Measurements from ENCODE around the gene CASK.

CASK gene

DNA sequence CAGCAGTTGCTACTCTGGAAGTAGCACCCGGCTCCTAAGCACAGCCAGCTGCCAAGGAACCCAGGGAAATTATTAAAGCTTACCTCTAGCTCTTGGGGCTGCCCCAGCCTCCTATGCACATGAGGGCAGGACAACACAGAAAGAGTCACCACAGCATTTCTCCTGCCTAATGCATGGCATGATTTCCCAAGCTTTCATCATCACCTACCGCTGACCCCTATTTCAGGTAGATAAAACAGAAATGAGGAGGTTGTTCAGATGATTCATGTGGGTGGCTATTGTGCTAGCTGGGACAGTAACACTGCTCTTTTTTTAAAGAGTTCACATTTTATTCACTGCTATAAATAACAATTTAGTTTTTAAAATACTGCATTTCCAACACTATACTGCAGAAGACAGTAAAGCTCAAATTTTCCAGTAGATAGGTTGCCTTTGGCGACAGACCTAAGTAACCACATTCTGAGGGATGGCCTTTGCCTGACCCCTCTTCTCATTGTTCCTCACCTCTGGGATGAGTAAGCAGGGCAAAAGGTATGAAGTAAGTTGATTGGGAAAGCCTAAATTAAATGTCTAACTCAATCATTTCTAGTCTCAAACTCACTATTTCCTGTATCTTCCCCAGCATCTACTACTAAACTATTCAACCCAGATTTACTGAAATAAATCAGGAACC lies 16.7 kb downstream of the CASK start:
- DNase-seq: no peak

DNA sequence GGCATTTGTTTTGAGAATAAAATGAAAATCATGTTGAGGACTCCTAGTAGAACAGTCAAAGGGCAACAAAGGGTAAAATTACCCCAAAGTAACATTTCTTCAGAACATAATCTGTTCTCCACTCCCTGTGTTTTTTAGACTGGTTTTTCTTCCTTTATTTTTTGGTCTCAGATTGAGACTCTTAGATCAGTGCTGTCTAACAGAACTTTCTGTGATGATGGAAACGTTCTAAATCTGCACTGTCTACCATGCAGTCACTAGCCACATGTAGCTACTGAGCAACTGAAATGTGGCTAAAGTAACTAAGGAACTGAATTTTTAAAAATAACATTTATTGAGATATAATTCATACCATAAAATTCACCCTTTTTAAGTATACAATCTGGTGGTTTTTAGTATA lies 19.8 kb downstream of the CASK start:
- no peak for DNase-seq

GRCh38 chrX:41900321-41900720 lies 23.0 kb downstream of the CASK start:
- no peak for DNase-seq

GRCh38 chrX:41895826-41896225 lies 27.5 kb downstream of the CASK start:
- no peak for DNase-seq

- DNase-seq: no peak
These were observed 33.3 kb downstream of the CASK start for GRCh38 chrX:41890026-41890423.

GRCh38 chrX:41889317-41890025 lies 33.9 kb downstream of the CASK start:
- DNase-seq: no peak

- DNase-seq: no peak
These were observed 35.7 kb downstream of the CASK start for GRCh38 chrX:41887691-41888090.

- no peak for DNase-seq
These were observed 37.6 kb downstream of the CASK start for GRCh38 chrX:41885724-41886123.

DNA sequence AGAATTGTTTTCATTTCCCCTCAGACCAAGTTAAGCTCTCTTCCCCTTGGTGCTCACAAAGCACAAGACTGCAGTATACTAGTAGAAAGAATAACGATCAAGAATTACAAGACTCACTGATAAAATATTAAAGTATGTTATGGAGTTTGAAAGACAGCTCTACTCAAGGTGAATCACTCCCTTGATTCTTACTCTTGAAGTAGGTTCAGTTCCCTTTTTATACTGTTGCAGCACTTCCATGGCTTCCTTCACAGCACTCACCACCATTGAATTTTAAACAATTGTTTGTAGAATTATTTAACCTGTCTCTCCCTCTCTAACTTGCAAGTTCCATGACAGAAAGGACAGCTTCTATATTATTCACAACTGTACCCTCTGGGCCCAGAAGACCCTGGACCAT lies 42.2 kb downstream of the CASK start:
- no peak for DNase-seq

DNA sequence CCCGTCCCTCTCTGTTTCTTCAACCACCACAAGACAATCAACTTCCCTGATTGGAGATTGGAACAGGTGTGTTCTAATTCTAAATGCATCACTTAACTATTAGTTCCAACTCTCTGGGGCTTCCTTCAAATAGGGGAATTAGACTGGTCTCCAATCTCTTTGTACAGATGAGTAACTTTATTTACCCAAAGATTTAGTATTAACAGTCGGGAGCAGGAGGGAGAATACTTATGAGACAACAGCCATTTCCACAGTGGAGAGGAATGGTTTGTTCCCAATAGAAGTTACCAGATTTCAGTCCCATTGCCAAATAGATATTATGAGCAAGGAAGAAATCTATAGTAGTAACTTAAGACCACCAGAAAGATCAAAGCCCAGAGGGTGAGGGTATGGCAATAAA lies 46.2 kb downstream of the CASK start:
- DNase-seq: no peak

GRCh38 chrX:41875142-41875541 lies 48.2 kb downstream of the CASK start:
- no peak for DNase-seq

DNA sequence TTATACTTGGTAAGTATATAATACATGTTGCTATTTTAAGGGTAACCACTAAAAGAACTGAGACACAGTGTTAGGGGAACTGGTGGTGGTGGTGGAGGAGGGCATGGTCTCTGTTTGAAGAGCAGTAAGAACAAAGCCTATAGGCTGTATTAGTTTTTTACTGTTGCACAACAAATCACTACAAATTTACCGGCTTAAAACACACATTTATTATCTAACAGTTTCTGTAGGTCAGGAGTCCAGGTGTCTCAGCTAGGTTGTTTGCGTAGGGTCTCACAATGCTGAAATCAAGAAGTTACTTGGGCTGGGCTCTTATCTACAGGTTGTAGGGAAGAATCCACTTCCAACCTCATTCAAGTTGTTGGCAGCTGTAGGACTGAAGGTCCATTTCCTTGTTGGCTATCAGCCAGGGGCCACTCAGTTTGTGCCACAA lies 52.6 kb downstream of the CASK start:
- DNase-seq: no peak

DNA sequence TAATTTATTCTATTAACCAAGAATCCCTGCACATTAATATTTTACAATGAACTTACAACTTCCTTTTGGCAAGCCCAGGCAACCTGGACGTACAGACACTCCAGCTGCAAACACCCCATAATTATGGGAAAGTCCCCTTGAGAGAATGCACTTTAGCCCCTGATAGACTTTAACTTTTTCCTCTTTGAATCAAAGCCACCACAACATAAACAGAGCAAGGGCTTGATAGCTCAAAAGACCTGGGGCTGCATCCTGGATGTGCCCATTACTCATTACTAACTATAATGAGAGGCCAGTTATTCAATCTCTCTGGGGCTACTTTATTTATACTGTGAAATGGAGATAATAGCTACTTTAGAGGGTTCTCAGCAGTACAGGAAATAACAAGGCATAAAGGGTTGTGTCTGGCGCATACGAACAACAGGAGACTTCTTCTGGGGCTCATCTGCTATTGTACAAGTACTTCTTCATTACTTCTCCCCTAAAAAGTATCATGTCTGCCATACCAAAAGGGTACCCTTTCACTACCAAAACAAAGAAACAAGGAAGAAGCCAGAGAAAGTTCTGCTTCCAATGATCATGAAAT lies 54.9 kb downstream of the CASK start:
- no peak for DNase-seq

DNA sequence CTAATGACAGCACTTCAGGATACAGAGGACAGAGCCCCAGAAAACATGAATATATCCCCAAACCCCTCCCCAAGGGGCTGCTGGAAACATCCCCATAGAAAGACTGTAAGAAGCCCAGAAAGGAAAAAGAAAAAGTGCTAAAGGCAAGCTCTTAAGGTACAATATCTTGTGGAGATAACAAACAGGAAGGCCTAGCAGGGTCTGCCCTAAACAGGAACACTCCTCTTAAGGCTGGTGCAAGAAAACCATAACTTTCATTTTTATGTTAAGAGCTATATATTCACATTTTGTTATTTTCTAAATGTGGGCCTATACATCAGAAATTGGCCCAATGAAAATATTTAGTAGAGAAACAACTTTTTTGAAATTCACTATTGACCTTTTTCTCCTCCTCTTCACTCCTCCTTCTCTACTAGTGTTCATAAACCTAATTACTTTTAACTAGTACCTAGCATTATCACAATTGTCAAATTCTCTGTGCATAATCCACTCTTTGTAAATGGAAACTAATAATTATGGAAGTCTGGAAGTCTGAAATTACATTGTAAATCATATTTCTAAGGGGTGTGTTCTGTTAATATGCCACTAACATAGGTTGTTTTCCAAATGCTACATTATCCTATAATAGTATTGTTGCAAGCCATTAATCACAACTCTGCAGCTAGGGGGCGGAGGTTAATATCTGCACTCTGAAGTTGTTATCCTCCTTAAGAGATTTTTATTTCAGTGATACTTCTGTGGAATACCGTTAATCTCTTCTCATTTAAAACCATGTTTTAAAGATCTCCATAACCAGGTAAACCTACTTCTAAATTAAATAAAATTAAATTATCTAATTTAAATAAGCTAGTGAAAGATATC lies 59.8 kb downstream of the CASK start:
- DNase-seq: no peak

- no peak for DNase-seq
These were observed 60.7 kb downstream of the CASK start for GRCh38 chrX:41862562-41863184.

- DNase-seq: no peak
These were observed 65.1 kb downstream of the CASK start for GRCh38 chrX:41858161-41858775.

GRCh38 chrX:41857670-41858069 lies 65.7 kb downstream of the CASK start:
- no peak for DNase-seq

- no peak for DNase-seq
These were observed 76.6 kb downstream of the CASK start for GRCh38 chrX:41846714-41847113.

DNA sequence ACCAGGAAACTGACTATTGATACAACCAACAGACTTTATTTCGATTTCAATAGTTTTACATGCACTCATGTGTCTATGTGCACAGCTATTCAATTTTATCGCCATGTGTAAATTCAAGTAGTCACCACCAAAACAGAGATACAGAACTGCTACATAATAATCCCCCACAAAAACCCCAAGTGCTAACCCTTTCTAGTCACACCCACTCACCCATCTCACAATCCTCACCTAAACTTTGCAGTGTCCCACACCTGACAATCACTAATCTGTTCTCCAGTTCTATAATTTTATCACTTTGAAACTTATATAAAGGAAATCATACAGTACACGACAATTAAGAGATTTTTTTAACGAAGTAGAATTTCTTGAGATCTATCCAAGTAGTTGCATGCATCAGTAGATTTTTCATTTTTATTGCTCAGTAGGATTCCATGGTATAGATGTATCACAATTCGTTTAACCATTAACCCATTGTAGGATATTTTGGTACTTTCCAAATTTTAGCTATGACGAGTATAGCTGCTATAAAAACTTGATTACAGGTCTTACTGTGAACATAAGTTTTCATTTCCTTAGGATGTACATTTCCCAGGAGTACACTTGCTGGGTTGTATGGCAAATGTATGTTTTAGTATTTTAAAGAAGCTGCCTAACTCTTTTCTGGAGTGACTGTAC lies 85.9 kb downstream of the CASK start:
- DNase-seq: no peak

DNA sequence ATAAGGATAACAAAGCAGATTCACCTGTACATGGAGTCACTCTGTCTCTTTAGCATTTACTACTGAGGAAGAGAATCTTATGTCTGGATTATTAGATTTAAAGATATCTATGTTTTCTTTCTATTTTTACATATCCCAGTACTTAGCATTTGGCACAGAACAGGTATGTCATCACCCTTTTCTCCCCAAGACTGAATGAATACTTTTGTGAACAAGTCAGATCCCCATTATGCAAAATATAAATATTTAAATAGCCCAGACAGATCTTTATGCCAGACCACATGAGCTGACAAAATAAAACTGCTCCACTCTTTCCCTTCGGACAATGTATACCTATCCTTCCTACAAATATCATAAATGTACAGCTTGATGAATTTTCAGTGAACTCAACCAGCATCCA lies 94.5 kb downstream of the CASK start:
- no peak for DNase-seq

DNA sequence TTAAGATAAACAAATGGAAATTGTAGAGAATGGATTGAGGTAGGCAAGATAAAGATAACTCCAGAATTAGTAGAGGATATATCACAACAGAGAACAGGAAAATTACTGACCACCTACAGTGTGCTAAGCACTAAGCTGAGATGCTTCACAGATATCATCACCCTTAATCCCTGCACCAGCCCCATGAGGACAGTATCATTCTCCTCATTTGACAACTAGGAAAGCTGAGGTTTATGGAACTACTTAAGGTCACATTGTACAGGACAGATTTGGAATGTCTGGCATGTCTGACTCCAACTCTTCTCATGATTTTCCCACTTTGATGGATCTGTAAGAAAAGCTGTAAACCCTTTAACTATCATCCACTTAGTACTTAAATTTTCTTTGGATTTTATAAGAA lies 95.5 kb downstream of the CASK start:
- no peak for DNase-seq

- DNase-seq: no peak
These were observed 97.6 kb downstream of the CASK start for GRCh38 chrX:41825796-41826195.

All from CD4-positive, alpha-beta T cell treated with Interleukin-17A for 4 hours (primary cell).